Mesothelial cell of epicardium (in vitro differentiated cells): Measurements from ENCODE around the gene STK39. TPM values are rescaled to one million over a fixed set of nuclear protein-coding genes. Genes with fewer than 3 reads are reported as not detected.

ENCODE experiments used
- DNase-seq, 2 experiments: peaks; one replicate each; pipeline ENCODE4 v3.0.0; 2021; ENCODE audit warnings: low spot score in 2 of 2; ENCODE audit not compliant: unreplicated experiment in 2 of 2
- H3K27ac Mint-ChIP-seq: 2 replicates; pipeline ENCODE4 v1.8.0; 2021; ENCODE audit warnings: mixed read lengths
- H3K27me3 Mint-ChIP-seq: 2 replicates; pipeline ENCODE4 v1.8.0; 2021; ENCODE audit warnings: low read depth, mixed read lengths
- H3K36me3 Mint-ChIP-seq: 2 replicates; pipeline ENCODE4 v1.8.0; 2021; ENCODE audit warnings: mixed read lengths
- H3K4me1 Mint-ChIP-seq: 2 replicates; pipeline ENCODE4 v1.8.0; 2021; ENCODE audit warnings: mixed read lengths
- H3K4me3 Mint-ChIP-seq: 2 replicates; pipeline ENCODE4 v1.8.0; 2021; ENCODE audit warnings: mild to moderate bottlenecking, moderate library complexity, mixed read lengths
- H3K9me3 Mint-ChIP-seq: 2 replicates; pipeline ENCODE4 v1.8.0; 2021; ENCODE audit warnings: mixed read lengths
- CTCF ChIP-seq: fragments of 200-600 bp; sonication (generic); IDR thresholded peaks from one replicate; pipeline ENCODE4 v1.5.0; 2021; ENCODE audit warnings: antibody characterized with exemption; ENCODE audit not compliant: unreplicated experiment
- total RNA-seq: library from RNA; stranded (reverse); gene quantifications from 3 replicates; pipeline ENCODE4 v1.2.1, GENCODE V29; 2021

STK39 gene
- total RNA-seq, 1 donor from 2014 or later = 18.7 TPM

- Mint-ChIP-seq H3K9me3 (no peaks in the 10 kb centered on the region), H3K4me3 (no peak overlapping the region), H3K36me3 (no peaks in the 10 kb centered on the region), H3K4me1 (peaks cover 23% of the 10 kb centered on the region), H3K27ac (no peak overlapping the region), H3K27me3 (no peaks in the 10 kb centered on the region)
- TF ChIP-seq CTCF = no peak
- DNase-seq = no peak
These were observed 55.2 kb downstream of the STK39 start for GRCh38 chr2:168191955-168192785.

DNA sequence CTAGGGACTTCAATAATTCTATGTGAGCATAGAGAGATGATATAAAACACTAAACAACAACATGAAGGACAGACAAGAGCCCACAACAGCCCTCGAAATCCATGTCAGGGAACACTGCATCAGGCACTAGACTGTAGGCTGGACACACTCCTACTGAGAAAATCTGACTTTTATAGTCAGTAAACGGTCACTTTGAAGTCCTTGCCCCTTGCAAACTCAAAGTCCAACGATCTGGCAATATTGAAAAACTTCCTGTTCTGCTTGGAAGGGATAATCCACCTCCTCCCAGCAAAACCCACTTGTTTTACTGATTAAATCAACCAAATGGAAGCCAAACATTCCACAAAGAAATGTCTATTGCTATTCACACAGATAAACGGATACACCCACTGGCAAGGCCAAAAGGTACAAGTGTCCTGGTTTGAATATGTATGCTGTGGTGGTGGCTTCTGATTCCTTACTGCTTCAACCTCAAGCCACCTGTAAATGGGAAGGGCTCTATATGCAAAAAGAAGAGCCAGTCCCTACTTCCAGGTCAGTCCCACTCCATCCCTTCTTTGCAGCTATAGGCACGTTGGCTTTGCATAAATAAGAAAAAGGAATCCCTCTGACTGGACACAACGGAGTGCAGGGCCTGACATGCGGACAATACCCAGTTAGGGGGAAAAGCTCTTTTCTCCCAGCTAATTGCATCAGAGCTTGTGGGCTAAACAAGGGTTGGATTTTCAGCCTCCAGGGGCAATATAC lies 56.6 kb downstream of the STK39 start:
- Mint-ChIP-seq H3K27me3 (no peaks in the 10 kb centered on the region), H3K36me3 (no peaks in the 10 kb centered on the region), H3K4me1 (peaks cover 27% of the 10 kb centered on the region), H3K4me3 (no peak overlapping the region), H3K27ac (no peak overlapping the region), H3K9me3 (no peaks in the 10 kb centered on the region)
- DNase-seq = no peak
- no peak for TF ChIP-seq CTCF

DNA sequence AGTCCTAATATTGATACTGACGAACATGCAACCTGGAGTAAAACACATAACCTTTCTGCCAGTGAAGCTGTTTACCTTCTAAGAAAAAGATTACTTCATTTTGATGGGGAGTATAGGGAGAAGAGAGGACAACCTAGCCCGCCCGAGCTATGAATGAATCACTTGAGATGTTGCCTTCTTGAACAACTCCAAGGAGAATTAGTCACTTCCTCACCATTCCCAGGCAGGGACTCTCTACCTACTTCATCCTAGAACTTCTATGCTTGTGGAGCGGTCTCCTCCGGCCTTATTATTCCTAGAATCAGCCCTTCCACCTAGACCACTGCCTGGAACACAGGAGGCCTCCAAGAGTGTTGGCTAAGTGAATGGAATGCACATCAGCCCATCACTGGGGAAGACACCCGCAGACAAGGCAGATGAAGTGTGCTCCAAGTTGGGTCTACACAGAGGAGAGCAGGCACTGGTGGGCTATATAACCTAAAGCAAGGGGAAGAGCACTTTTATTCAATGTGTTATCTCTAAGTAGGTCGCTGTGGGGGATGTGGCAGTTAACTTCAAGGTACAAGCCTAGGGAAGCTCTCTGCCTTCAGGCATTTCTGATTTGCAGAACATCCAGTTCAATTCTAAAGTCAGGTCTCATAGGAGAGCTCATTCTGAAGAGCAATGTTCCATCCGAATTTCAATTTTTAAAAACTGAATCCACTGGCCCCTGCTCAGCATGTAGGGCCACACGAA lies 57.4 kb downstream of the STK39 start:
- no peak overlapping the region for H3K4me3 Mint-ChIP-seq
- no peaks in the 10 kb centered on the region for H3K9me3 Mint-ChIP-seq
- no peak for DNase-seq
- no peak overlapping the region for H3K27ac Mint-ChIP-seq
- no peaks in the 10 kb centered on the region for H3K36me3 Mint-ChIP-seq
- no peak for TF ChIP-seq CTCF
- peaks cover 34% of the 10 kb centered on the region for H3K4me1 Mint-ChIP-seq
- H3K27me3 Mint-ChIP-seq = no peaks in the 10 kb centered on the region

GRCh38 chr2:168188002-168188401 lies 59.4 kb downstream of the STK39 start:
- peaks cover 42% of the 10 kb centered on the region for H3K4me1 Mint-ChIP-seq

More at GRCh38 chr2:168188002-168188401, 59.4 kb downstream of the STK39 start:
- no peak overlapping the region for H3K27ac Mint-ChIP-seq
- DNase-seq = no peak
- TF ChIP-seq CTCF = no peak
- no peaks in the 10 kb centered on the region for H3K27me3 Mint-ChIP-seq
- H3K36me3 Mint-ChIP-seq = no peaks in the 10 kb centered on the region
- no peaks in the 10 kb centered on the region for H3K9me3 Mint-ChIP-seq
- H3K4me3 Mint-ChIP-seq = no peak overlapping the region
